Measurements from ENCODE around the gene LRIG2.
"Not testable (repeated sequence)": the region's sequence is repeated elsewhere in the genome, so short reads cannot be mapped to it uniquely, and the experiment has no call there.

Gene LRIG2

DNA sequence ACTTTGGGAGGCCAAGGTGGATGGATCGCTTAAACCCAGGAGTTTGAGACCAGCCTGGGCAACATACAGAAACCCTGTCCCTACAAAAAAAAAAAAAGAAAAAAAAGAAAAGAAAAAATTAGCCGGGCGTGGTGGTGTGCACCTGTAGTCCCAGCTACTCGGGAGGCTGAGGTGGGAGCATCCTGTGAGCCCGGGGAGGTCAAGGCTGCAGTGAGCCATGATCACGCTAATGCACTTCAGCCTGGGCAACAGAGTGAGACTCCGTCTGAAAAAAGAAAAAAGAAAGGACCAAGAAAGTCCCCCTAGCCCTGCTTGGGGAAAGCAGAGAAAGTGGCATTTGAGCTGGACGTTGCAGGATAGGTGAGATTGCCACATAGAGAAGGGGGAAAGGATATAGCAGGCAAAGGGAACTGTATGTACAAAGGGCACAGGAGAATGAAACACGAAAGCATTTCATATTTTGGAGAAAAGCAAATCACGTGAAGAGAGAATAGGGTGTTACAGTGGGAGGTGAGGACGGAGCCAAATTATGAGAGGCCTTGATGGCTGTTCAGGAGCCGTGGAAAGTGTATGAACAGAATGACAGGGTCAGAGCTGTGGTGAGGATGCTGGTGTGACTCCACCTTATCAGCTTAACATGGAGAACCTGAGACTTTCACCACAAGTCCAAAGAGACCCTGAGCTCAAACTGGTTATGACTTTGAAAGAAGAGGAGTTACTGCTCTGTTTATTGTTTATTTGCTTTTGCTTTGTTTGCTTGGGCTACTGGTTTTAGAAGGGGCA lies 19.5 kb upstream of the LRIG2 start:
- in situ Hi-C loops (cut with HindIII; ENCODE audit: low pct_ligation_motif_present, low pct_unique_long_range_greater_than_20kb, low sequenced_read_pairs): no loop called here
- DNase-seq: no peak

DNA sequence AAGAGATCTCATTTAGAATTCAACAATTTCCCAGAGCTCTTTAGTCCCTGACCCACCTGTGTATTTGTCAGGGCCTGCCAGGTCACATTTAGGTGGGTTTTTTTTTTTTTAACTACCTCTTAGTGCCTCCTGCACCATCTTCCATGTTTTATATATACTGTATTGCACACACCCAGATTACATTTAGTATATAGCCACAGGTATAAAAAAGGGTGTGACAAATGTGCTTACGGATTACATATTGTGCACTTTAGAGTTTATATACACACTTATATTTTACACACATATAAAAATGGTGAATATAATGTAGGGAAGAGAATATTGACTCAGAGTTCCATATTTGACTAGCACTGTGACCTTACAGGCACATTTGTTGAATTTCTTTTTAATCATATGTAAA lies 17.4 kb upstream of the LRIG2 start:
- in situ Hi-C loops (cut with HindIII; ENCODE audit: low pct_ligation_motif_present, low pct_unique_long_range_greater_than_20kb, low sequenced_read_pairs): no loop called here
- DNase-seq: no peak

DNA sequence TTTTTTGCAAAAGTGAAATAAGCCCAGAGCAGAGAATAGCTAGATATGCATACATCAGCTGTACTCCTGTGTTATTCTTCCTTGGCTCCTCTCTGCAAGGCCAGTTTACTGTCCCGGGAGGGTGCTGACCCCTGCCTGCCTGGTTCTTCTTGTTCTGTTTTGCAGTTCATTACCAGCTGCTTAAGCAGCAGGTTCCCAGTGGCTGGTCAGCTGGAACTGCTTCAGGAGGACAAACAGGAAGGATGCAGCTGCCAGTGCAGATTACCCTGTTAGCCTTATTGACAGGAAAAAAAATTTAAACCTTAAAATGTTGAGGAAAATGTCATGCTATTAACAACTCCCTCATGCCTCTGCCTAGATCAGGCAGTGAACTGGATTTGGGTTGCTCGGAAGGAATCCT lies 16.0 kb upstream of the LRIG2 start:
- DNase-seq: peak; percentile 30
- in situ Hi-C loops (cut with HindIII; ENCODE audit: low pct_ligation_motif_present, low pct_unique_long_range_greater_than_20kb, low sequenced_read_pairs): no loop called here

DNA sequence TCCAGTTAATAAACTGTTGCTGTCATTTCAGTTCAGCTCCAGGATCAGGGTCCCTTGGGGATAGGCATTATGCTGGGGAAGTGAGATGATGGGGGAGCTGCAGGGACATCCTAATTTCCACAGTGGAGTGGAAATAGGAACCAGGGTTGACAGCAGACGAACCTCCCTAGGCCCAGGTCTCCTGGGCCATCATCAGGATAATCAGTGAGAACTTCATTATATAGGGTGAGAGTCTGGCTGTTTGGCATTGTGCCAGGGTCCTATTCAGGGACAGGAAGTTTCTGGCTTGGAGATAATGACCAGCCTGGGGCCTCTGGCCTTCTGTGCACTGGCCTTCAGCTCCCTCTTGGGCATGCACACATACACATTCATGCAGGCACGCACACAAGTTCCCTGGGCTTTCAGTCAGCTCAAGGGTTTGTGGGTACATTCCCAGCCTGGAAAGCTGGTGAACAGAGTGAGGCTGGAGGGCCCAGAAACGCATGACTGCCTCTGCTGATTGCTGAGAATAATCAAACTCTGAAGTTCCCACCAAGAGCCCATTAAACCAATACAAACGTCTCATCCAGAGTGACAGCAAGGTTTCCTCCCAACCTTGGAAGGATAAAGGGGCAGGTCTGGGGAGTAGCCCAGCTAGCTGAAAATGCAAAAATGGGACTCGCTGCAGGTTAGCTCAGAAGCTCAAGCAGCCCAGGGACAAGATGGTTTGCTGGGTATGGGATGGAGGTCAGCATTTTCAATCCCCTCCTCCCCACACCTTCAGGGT lies 13.9 kb upstream of the LRIG2 start:
- no peak for DNase-seq
- in situ Hi-C loops (cut with HindIII; ENCODE audit: low pct_ligation_motif_present, low pct_unique_long_range_greater_than_20kb, low sequenced_read_pairs): no loop called here

DNA sequence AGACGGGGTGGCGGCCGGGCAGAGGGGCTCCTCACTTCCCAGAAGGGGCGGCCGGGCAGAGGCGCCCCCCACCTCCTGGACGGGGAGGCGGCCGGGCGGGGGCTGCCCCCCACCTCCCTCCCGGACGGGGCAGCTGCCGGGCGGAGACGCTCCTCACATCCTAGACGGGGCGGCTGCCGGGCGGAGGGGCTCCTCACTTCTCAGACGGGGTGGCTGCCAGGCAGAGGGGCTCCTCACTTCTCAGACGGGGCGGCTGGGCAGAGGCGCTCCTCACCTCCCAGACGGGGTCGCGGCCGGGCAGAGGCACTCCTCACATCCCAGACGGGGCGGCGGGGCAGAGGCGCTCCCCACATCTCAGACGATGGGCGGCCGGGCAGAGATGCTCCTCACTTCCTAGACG lies 9.5 kb upstream of the LRIG2 start:
- DNase-seq; in situ Hi-C loops (cut with HindIII; ENCODE audit: low pct_ligation_motif_present, low pct_unique_long_range_greater_than_20kb, low sequenced_read_pairs): not testable (repeated sequence)

DNA sequence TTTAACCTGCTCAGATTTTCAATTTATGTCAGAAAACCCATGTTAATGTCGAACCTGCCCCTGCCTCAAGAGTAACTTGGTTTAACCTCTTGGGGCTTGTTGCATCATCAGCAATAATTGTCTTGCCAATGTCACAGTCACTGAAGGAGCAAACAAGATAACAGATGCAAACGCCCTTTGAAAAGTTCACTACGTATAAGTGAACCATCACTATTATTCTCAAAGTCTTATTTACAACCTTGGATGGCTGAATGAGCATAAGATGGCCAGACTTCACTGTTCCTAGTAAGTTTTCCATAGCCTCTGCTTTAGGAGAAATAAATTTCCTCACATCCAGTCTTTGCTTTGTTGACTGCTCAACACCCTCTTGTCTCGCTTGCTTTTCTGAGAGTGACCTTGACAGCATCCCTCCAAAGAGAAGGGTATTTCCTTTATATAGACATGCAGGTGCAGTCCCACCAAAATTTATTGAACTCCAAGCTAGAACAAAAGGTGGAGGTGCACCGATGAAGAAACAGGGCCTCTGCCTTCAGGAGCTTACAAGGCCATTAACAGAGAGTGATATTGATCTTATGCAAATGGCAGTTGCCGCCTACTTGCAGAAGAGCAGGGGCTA lies 749 bp upstream of the LRIG2 start:
- no peak for DNase-seq
- in situ Hi-C loops (cut with HindIII; ENCODE audit: low pct_ligation_motif_present, low pct_unique_long_range_greater_than_20kb, low sequenced_read_pairs): no loop called here

DNA sequence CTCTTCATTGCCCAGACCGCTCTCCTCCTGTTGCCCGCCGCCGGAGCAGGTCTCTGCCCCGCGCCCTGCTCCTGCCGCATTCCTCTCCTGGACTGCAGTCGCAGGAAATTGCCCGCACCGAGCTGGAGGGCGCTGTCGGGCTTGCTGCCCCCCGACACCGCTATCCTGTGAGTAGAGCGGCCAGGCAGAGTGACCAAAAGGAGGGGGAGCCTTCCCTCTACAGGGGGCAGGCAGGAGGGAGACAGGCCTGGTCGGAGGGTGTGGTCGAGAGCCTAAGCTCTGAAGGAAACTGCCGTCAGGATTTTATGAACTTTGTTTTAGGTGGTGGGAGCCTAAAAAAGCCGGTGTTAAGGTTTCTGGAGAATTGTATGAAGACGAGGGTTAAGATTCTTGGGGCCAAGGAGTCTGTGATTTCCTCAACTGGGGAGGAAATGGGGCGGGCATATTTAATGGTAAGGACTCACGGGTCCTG lies 517 bp downstream of the LRIG2 start:
- peak; percentile 73 for DNase-seq
- in situ Hi-C loops (cut with HindIII; ENCODE audit: low pct_ligation_motif_present, low pct_unique_long_range_greater_than_20kb, low sequenced_read_pairs): no loop called here

DNA sequence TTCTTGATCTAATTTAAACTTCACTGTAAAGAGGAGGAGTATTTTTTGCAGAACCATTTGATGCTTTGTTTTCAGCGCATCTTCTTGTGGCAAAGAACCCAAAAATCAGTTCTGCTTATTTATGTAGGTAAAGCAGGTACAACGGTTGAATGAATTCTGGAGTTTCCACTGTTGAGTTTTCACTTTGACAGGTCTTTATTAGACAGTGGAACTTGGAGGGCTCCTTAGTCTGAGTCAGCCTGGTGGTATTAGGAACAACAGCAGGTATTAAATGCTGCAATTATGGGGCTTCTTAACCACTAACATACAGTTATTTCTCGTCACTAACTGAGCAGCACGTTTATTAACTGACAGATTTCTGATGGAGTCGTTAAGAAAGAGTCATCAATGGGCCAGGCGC lies 1.2 kb downstream of the LRIG2 start:
- no peak for DNase-seq
- in situ Hi-C loops (cut with HindIII; ENCODE audit: low pct_ligation_motif_present, low pct_unique_long_range_greater_than_20kb, low sequenced_read_pairs): no loop called here

DNA sequence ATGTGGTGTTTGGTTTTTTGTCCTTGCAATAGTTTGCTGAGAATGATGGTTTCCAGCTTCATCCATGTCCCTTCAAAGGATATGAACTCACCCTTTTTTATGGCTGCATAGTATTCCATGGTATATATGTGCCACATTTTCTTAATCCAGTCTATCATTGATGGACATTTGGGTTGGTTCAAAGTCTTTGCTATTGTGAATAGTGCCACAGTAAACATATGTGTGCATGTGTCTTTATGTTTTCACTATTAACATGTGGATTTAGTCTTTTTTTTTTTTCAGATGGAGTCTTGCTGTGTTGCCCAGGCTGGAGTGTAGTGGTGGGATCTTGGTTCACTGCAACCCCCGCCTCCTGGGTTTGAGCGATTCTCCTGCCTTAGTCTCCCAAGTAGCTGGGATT lies 5.0 kb downstream of the LRIG2 start:
- DNase-seq; in situ Hi-C loops (cut with HindIII; ENCODE audit: low pct_ligation_motif_present, low pct_unique_long_range_greater_than_20kb, low sequenced_read_pairs): not testable (repeated sequence)

DNA sequence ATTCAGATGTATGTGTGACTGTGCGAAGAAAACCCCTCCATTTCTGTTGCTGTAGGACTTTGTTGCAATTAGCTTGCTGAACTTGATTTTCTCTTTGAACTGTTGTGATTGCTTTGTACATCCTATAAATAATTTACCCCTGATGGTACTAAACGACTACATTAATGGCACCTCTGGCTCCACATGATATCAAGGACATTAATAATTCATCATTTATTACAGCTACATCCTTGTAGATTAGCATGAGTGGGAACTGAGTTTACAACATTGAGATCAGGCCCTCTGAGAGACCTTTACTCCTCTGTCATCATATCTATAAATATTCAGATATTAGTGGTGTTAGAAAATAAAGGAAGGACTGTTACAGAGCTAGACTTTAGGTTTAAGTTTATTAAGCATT lies 13.5 kb downstream of the LRIG2 start:
- DNase-seq: no peak
- in situ Hi-C loops (cut with HindIII; ENCODE audit: low pct_ligation_motif_present, low pct_unique_long_range_greater_than_20kb, low sequenced_read_pairs): no loop called here

DNA sequence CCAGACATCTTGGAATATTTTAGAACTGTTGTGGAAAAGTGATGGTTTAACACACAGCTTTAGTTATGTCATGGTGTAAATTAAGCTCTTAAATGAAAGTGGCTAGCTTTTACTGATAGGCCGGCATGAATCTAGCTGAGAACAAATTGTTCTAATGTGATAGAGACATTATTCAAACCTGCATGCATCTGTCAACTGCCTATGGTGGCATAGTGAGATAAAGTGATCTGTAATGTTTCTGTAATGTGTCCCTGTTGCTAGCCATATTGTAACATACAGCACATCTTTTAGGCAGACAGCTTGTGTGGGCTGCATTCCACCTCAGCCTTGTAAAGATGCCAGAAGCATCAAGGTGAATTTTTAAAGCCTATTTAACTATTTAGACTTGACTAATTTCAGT lies 16.0 kb downstream of the LRIG2 start:
- no peak for DNase-seq
- in situ Hi-C loops (cut with HindIII; ENCODE audit: low pct_ligation_motif_present, low pct_unique_long_range_greater_than_20kb, low sequenced_read_pairs): no loop called here

DNA sequence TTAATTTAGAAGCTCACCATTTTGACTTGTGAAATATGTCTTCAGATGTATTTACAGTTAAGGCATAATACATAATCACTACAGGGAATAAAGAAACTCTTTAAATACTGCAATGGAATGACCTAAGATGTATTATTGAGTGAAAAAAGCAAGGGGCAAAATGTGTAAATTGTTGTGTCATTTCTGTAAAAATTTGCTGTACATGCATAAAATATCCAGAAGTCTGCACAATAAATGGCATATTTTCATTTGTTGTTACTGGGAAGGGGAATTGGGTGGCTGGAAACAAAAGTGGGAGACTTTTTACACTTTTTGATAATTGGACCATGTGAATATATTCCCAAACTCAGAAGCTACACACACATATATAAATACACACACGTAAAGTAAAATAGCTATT lies 17.1 kb downstream of the LRIG2 start:
- no peak for DNase-seq
- in situ Hi-C loops (cut with HindIII; ENCODE audit: low pct_ligation_motif_present, low pct_unique_long_range_greater_than_20kb, low sequenced_read_pairs): no loop called here

DNA sequence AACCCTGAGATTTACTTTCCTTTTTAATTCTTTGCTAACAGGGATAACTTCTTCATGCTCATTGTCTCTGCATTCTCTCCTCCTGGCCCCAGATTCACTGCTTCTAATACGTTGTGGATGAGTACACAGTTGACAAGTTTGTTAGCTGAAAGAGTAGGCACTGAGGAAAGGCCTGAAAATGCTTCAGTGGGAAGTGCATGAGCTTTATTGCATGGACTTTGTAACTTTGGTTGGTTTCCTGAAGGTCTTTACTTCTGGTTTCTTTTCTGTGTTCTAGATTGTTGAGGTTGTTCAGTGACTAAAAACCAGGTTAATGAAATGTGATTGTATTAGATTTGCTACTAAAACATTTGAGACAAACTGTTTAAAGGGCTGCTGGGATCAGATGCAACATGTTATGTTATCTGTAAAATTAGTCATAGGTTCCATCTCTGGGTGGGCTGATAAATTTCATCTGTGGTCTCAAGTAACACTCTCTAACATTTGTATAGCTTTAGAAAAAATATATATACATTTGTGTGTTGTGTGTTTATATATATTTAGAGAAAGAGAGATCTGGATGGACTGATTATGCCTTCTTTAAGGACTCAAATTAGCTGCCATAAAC lies 19.1 kb downstream of the LRIG2 start:
- no peak for DNase-seq

DNA sequence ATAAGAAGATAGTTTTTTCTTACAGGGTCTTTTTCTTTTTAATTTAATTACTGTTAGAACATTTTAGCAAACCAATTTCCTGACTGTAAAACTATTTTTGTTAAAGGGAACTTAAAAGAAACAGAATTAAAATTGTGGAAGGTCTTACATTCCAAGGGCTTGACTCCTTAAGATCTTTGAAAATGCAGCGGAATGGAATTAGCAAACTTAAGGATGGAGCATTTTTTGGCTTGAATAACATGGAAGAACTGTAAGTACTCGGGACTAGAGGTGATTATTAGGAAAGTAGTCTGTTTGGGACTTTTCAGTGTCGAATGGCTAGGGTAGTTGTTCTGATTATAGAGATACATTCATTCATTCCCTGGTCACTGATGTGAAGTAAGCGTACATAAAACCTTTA lies 21.5 kb downstream of the LRIG2 start:
- in situ Hi-C loops (cut with HindIII; ENCODE audit: low pct_ligation_motif_present, low pct_unique_long_range_greater_than_20kb, low sequenced_read_pairs): no loop called here
- no peak for DNase-seq

More for the DNA sequence above, 19.1 kb downstream of the LRIG2 start:
- in situ Hi-C loops (cut with HindIII; ENCODE audit: low pct_ligation_motif_present, low pct_unique_long_range_greater_than_20kb, low sequenced_read_pairs): no loop called here

DNA sequence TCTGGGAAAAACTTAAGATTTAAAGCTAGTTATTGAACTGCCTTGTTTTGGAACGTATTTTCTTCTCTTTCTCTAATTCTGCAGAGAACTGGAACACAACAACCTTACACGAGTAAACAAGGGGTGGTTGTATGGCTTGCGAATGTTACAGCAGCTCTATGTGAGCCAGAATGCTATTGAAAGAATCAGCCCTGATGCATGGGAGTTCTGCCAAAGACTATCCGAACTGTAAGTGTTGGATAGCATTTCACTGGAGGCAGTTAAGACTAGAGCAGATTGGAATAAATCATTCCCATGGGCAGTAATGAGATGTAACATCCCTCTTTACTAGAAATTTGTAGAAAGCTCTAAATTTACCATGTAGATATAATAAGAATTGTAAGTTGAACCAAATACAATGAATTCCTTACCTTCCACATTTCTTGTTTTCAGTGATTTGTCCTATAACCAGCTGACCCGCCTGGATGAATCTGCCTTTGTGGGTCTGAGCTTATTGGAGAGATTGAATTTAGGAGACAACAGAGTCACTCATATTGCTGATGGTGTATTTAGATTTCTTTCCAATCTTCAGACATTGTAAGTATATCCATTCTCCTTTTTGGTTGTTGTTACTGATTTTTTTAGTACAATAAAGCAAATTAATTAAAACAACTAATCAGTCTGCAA lies 22.9 kb downstream of the LRIG2 start:
- in situ Hi-C loops (cut with HindIII; ENCODE audit: low pct_ligation_motif_present, low pct_unique_long_range_greater_than_20kb, low sequenced_read_pairs): no loop called here
- no peak for DNase-seq

DNA sequence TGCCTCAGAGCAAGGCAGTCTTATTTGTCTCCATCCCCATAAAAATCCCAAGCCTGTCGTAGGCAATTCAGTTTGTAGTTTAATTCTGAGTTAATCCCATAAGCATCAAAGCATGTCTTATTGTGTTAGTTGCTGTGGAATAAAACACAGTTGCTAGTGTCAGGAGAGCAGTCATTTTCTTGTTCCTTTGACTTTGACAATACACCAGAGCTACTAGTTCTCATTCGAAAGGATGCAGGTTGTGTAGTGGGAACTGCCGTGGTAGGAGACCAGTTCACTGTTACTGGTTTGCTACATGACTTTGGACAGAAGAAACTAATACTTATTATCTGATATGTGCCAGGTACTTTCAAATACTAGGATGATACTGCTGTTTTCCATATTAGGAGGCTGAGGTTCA lies 23.5 kb downstream of the LRIG2 start:
- no peak for DNase-seq
- in situ Hi-C loops (cut with HindIII; ENCODE audit: low pct_ligation_motif_present, low pct_unique_long_range_greater_than_20kb, low sequenced_read_pairs): no loop called here

DNA sequence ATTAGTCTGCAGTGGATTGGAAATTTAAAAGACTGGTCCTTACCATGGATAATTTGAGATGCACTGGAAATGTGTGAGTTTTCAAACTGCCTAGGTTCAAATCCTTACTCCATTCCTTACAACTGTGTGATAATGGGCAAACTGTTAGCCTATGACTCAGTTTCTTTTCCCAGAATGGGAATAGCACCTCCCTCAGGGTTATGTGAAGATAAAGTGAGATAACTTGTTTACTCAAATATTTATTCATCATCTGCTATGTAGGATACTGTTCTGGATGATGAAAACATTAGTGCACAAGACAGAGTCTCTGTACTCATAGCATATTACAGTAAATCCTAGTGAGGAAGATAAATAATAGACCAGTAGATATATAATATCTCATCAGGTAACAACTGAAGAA lies 28.6 kb downstream of the LRIG2 start:
- in situ Hi-C loops (cut with HindIII; ENCODE audit: low pct_ligation_motif_present, low pct_unique_long_range_greater_than_20kb, low sequenced_read_pairs): no loop called here
- DNase-seq: no peak

DNA sequence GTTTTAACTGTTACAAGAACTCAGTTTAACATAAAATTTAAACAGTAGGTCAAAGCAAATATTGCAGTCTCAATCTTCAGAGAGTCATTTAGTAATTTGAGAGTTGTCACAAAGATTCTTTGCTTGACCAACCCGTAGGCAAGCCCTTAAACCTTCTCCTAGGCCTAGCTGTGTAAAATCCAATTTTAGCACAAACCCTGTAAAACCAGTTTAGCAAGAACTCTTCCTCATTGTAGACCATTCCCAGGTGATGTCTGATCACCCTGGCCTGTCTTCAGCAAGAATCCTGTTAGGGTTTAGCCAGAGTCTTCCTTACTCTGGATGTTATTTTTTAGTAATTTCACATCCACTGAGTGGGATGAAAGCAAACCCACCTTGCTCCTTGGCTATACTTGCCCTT lies 30.1 kb downstream of the LRIG2 start:
- in situ Hi-C loops (cut with HindIII; ENCODE audit: low pct_ligation_motif_present, low pct_unique_long_range_greater_than_20kb, low sequenced_read_pairs): no loop called here
- no peak for DNase-seq

DNA sequence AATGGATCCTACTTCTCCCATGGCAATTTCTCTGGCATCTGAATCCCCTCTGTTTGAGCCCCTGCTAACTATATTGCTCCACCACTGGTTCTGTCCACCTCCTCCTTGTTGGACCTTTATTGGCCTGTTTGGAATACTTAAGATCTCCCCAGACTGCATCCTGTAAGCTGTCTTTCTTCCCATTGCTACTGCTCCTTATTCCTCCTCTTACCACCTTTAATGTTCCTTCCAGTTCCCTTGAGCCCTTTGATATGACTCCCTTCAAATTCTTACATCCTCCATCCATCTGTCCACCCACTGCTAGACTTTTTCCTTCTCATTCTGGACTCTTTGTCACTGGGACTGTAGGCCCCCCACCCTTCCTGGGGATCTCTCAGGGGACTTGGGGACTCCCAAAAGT lies 31.0 kb downstream of the LRIG2 start:
- no peak for DNase-seq
- in situ Hi-C loops (cut with HindIII; ENCODE audit: low pct_ligation_motif_present, low pct_unique_long_range_greater_than_20kb, low sequenced_read_pairs): no loop called here

Measured in ACHN (cell line).